IPS DF 6.9 (cell line): ENCODE results near the gene MARCHF9.

ENCODE experiments used
- DNase-seq: peaks from one replicate; pipeline ENCODE4 v3.0.0-alpha.2; 2013; ENCODE audit warnings: low read depth, low spot score
- H3K27ac ChIP-seq: one replicate; pipeline ENCODE4 v1.5.1; 2013; ENCODE audit warnings: low read length, control low read depth
- H3K27me3 ChIP-seq: 2 replicates; pipeline ENCODE4 v1.6.1; 2013; ENCODE audit warnings: mild to moderate bottlenecking, low read length; ENCODE audit not compliant: control insufficient read depth, insufficient read depth
- H3K36me3 ChIP-seq: 2 replicates; pipeline ENCODE4 v1.6.1; 2013; ENCODE audit warnings: low read length; ENCODE audit not compliant: control insufficient read depth, insufficient read depth
- H3K4me1 ChIP-seq: 2 replicates; pipeline ENCODE4 v1.6.1; 2013; ENCODE audit warnings: low read length; ENCODE audit not compliant: control insufficient read depth, insufficient read depth
- H3K4me3 ChIP-seq: 2 replicates; pipeline ENCODE4 v1.5.1; 2013; ENCODE audit warnings: mild to moderate bottlenecking, low read length
- H3K9me3 ChIP-seq: 2 replicates; pipeline ENCODE4 v1.6.1; 2013; ENCODE audit warnings: low read length, inconsistent platforms; ENCODE audit not compliant: control insufficient read depth, insufficient read depth
- WGBS: extraction: QIAGEN DNeasy Blood & Tissue Kit; methylation state at CpG from one replicate; pipeline ENCODE4 v1.1.7; 2013; ENCODE audit warnings: mixed read lengths, missing lambda C conversion rate; ENCODE audit not compliant: insufficient read length, insufficient coverage; 5-methylcytosine and 5-hydroxymethylcytosine counted together

The MARCHF9 gene

DNA sequence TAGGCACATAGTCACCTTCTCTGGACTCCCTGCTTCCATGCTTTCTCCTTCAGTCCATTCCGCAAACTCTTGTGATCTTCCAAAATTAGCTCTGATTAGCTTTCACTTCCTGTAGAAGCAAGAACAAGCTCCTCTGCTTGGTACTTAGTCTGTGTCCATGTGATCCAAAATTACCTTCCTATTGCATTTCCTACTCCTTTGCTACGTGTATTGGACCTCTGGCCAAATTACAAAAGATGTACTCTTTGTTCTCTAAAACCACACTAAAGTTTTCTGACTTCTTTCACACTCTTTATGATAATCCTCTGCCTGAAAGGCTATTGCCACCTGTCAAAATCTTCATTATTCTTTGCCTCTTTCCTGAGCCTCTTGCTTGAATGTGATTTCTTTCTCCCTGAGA, 26.9 kb downstream of the MARCHF9 start:
- Histone ChIP-seq H3K27ac (no peak overlapping the region), H3K4me1 (no peaks in the 10 kb centered on the region), H3K9me3 (no peaks in the 10 kb centered on the region), H3K4me3 (no peak overlapping the region), H3K27me3 (no peaks in the 10 kb centered on the region), H3K36me3 (peaks cover 6% of the 10 kb centered on the region; the same call in 1 of the 2 replicates)
- DNase-seq: no peak
- no CpG with 5 or more reads among the region's 2 CpGs for WGBS

DNA sequence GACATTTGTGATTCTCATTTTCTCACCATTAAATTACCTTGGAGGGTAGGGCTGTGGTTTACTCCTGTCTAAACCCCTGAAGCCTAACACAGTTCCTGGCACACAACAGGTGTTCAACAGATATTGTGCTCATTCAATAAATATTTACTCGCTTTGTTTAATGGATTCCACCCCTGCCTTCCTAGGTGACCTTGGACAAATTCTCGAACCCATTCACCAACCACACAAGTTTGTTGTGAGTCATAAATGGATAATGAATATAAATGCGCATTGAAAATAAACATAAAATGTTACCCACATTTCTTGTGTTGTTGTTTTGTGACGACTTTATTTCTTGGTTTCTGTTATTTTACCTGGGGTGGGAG, 27.3 kb downstream of the MARCHF9 start:
- Histone ChIP-seq H3K4me3 (no peak overlapping the region), H3K27ac (no peak overlapping the region), H3K4me1 (no peaks in the 10 kb centered on the region), H3K36me3 (peaks cover 9% of the 10 kb centered on the region; the same call in 1 of the 2 replicates), H3K9me3 (no peaks in the 10 kb centered on the region), H3K27me3 (no peaks in the 10 kb centered on the region)
- no CpG with 5 or more reads among the region's 4 CpGs for WGBS
- DNase-seq: no peak

DNA sequence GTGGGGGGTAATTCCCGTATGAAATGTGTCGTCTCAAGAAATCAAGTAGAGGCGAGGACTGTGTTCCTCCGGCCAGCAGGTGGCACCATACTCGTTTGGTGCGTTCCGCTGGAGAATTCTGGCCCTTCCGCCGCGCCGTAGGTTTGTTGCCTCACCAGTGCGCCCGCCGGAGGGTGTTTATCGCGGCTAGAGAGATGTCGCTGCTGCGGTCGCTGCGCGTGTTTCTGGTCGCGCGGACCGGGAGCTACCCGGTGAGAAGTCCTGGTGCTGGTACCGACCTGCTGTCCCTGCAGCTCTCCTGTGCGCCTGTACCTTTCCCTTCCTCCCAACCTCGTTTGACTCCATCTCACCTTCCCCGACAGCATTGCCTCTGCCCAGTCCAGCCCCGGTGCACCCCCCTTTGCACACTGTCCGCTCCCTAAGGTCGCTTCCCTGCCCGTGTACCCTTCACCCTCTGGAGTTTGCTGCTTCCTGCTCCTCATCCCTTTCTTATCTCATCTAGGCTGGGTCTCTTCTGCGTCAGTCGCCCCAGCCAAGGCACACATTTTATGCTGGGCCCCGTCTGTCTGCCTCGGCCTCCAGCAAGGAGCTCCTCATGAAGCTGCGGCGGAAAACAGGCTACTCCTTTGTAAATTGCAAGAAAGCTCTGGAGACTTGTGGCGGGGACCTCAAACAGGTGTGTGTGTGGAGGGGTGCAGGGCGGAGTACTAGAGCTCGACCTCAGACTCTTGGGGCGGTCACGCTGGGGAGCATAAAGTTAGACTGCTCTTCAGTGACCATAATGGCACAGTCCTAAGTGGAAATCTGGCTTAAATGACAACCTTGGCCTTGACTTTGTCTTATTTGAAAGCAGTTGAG, 27.9 kb downstream of the MARCHF9 start, which contains the start of gene TSFM:
Gene TSFM, plus strand, starts transcription at position 180 of the 858 bp plus-strand sequence. Its CDS starts 15 bp downstream, at position 195.
- H3K27ac ChIP-seq: no peak within 1 kb of the TSS
- H3K9me3 ChIP-seq: no peaks in the 10 kb centered on the region
- H3K27me3 ChIP-seq: no peaks in the 10 kb centered on the region
- peak; percentile 85 for DNase-seq
- no CpG with 5 or more reads among the region's 45 CpGs for WGBS
- H3K4me1 ChIP-seq: no peaks in the 10 kb centered on the region
- peak within 1 kb of the TSS; percentile 82 for H3K4me3 ChIP-seq
- H3K36me3 ChIP-seq: peaks cover 9% of the 10 kb centered on the region; the same call in 1 of the 2 replicates

- DNase-seq: no peak
- Histone ChIP-seq H3K9me3 (no peaks in the 10 kb centered on the region), H3K27me3 (no peaks in the 10 kb centered on the region), H3K4me3 (peak overlapping the region; percentile 82; the same call in 1 of the 2 replicates), H3K27ac (no peak overlapping the region), H3K4me1 (no peaks in the 10 kb centered on the region), H3K36me3 (peaks cover 9% of the 10 kb centered on the region; the same call in 1 of the 2 replicates)
- WGBS: no CpG with 5 or more reads among the region's 12 CpGs
These were observed 28.5 kb downstream of the MARCHF9 start for GRCh38 chr12:57783466-57783801.

DNA sequence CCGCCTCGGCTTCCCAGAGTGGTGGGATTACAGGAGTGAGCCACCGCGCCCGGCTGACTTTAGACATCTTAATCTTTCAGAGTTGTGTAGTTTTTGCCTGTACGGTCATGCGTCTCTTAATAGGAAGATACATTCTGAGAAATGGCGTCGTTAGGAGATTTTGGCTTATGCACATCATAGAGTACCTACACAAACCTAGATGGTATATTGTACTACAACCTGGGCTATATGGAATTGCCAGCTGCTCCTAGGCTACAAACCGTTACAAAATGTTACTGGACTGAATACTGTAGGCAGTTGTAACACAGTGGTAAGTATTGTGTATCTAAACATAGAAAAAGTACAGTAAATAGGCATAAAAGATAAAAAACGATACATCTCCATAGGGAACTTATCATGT, 29.0 kb downstream of the MARCHF9 start:
- H3K27ac ChIP-seq: no peak overlapping the region
- no peak for DNase-seq
- H3K36me3 ChIP-seq: peaks cover 9% of the 10 kb centered on the region; the same call in 1 of the 2 replicates
- WGBS: no CpG with 5 or more reads among the region's 11 CpGs
- no peaks in the 10 kb centered on the region for H3K9me3 ChIP-seq
- no peaks in the 10 kb centered on the region for H3K4me1 ChIP-seq
- no peak overlapping the region for H3K4me3 ChIP-seq
- H3K27me3 ChIP-seq: no peaks in the 10 kb centered on the region

- H3K36me3 ChIP-seq: peaks cover 14% of the 10 kb centered on the region; the same call in 1 of the 2 replicates
- no CpG with 5 or more reads among the region's 1 CpG for WGBS
- DNase-seq: no peak
- H3K27me3 ChIP-seq: no peaks in the 10 kb centered on the region
- no peaks in the 10 kb centered on the region for H3K4me1 ChIP-seq
- no peak overlapping the region for H3K4me3 ChIP-seq
- H3K27ac ChIP-seq: no peak overlapping the region
- no peaks in the 10 kb centered on the region for H3K9me3 ChIP-seq
These were observed 39.0 kb downstream of the MARCHF9 start for GRCh38 chr12:57793920-57794319.

- H3K27ac ChIP-seq: no peak overlapping the region
- WGBS: no CpG with 5 or more reads among the region's 6 CpGs
- H3K4me3 ChIP-seq: no peak overlapping the region
These were observed 40.5 kb downstream of the MARCHF9 start for GRCh38 chr12:57795354-57795753.

DNA sequence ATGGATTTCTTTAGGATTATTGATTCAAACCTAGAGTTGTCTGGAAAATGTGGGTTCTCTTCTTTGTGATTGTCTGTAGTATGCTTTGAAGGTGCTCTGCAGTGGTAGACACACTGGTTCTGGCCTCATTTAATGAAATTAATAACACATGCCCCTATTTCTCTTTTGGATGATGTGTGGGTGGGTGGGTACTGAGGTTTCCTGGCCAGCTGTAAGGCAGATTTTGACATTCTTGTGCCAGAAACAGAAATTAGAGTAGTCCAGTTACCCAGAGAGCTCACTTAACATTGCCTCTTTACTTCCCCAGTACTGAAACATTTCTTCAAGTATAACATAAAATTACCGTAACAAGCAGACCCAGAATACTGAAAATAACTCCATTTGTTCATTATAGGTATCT, 42.1 kb downstream of the MARCHF9 start:
- H3K36me3 ChIP-seq: peaks cover 14% of the 10 kb centered on the region; the same call in 1 of the 2 replicates
- H3K27ac ChIP-seq: no peak overlapping the region
- H3K4me1 ChIP-seq: no peaks in the 10 kb centered on the region
- WGBS: no CpG with 5 or more reads among the region's 1 CpG
- H3K27me3 ChIP-seq: no peaks in the 10 kb centered on the region
- no peaks in the 10 kb centered on the region for H3K9me3 ChIP-seq
- DNase-seq: no peak
- no peak overlapping the region for H3K4me3 ChIP-seq

More at GRCh38 chr12:57795354-57795753, 40.5 kb downstream of the MARCHF9 start:
- Histone ChIP-seq H3K9me3 (no peaks in the 10 kb centered on the region), H3K4me1 (no peaks in the 10 kb centered on the region), H3K36me3 (peaks cover 14% of the 10 kb centered on the region; the same call in 1 of the 2 replicates), H3K27me3 (no peaks in the 10 kb centered on the region)
- DNase-seq: no peak

- no peak for DNase-seq
- no CpG with 5 or more reads among the region's 1 CpG for WGBS
These were observed 43.0 kb downstream of the MARCHF9 start for GRCh38 chr12:57797933-57798332.

DNA sequence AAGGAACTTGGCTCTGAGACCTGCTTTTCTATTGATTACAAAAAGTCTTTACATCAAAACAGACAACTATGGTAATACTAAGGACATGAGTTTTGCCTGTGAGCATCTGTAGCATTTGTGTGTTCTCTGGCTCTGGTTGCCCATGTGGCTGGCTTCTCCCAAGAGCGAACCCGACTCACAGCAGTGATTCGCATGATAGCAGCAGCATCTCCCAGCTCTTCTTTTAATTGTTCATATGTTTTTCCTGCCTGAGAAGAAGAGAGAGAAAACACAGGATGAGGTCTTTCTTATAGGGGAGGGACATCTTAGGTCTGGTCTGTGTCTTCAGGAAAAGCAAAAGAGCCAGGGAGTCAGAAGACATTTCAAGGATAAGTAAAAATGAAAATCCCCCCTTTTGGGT, 46.1 kb downstream of the MARCHF9 start:
- no CpG with 5 or more reads among the region's 3 CpGs for WGBS
- no peaks in the 10 kb centered on the region for H3K9me3 ChIP-seq
- no peak for DNase-seq

More at GRCh38 chr12:57797933-57798332, 43.0 kb downstream of the MARCHF9 start:
- no peaks in the 10 kb centered on the region for H3K4me1 ChIP-seq
- no peak overlapping the region for H3K4me3 ChIP-seq
- no peaks in the 10 kb centered on the region for H3K27me3 ChIP-seq
- no peak overlapping the region for H3K27ac ChIP-seq
- no peaks in the 10 kb centered on the region for H3K9me3 ChIP-seq
- H3K36me3 ChIP-seq: peaks cover 13% of the 10 kb centered on the region; the same call in 1 of the 2 replicates

More for the DNA sequence above, 46.1 kb downstream of the MARCHF9 start:
- Histone ChIP-seq H3K36me3 (peaks cover 4% of the 10 kb centered on the region; the same call in 1 of the 2 replicates), H3K4me1 (no peaks in the 10 kb centered on the region), H3K4me3 (no peak overlapping the region), H3K27ac (no peak overlapping the region), H3K27me3 (no peaks in the 10 kb centered on the region)
